GM18502 (cell line): ENCODE measurements around the gene FOSL2.

Experiments used
- ATAC-seq: cut with Tn5 transposase; IDR thresholded peaks from one replicate; pipeline ENCODE4 v1.9.1; 2021; ENCODE audit warnings: mild to moderate bottlenecking; ENCODE audit not compliant: unreplicated experiment, poor library complexity

FOSL2 gene

GRCh38 chr2:28465148-28465885 is 72.7 kb downstream of the FOSL2 start:
- ATAC-seq, result no peak
